Measurements from ENCODE around the gene CYTH3. TPM values are rescaled to one million over a fixed set of nuclear protein-coding genes. Genes with fewer than 3 reads are reported as not detected.

The CYTH3 gene
- total and polyA plus RNA-seq, 2 of the 4 experiments (the other 2 are of a cell fraction) = 14.2 to 34.8 TPM

DNA sequence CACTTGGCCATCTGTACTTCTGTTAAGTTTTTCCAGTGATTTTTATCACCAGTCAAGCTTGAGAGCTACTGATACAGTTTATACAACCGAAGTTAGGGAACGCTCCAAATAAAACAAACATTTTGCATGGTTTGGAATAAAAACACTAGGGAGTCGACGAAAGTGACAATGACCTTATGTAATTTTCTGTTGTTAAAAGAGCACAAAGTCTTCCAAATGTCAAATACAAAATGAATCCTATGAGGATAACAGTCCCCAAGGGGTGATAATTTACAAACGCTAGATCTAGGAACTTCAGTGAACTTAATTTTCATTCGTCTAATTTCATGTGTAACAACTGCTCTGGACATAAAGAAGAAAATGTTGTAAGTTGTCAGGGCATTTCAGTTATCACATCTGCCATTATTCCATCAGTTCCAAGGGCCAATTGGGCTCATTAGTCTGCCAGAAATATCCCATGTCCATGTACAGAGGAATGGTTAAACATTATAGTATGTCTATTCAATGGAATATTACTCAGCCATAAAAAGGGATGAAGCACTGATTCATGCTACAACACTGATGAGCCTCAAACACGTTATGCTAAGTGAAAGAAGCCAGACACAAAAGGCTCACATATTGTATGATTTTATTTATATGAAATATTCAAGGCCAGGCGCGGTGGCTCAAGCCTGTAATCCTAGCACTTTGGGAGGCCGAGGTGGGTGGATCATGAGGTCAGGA lies 38.0 kb upstream of the CYTH3 start:
- no peak for ATAC-seq (ENCODE audit: low read depth)
- Histone ChIP-seq H3K56ac (ENCODE audit: extremely low read depth, insufficient read depth, low read length) (no peak overlapping the region), H4K5ac (ENCODE audit: low read depth, low read length) (no peak overlapping the region), H3K79me1 (ENCODE audit: low read depth in 1 of 2, low read length in 2 of 2) (no peaks in the 10 kb centered on the region), H4K8ac (ENCODE audit: low read depth in 2 of 2, low read length in 2 of 2) (no peak overlapping the region), H2BK20ac (ENCODE audit: low read depth, low read length) (no peak overlapping the region), H3K4ac (ENCODE audit: low read depth, low read length) (no peak overlapping the region), H2BK120ac (ENCODE audit: low read depth, low read length) (no peak overlapping the region), H3K4me3 (ENCODE audit: insufficient read depth, low read depth, low read length) (no peak overlapping the region), H3K9me3 (ENCODE audit: control insufficient read depth, insufficient read depth, low read length) (no peaks in the 10 kb centered on the region), H2AK5ac (ENCODE audit: low read depth, low read length) (no peak overlapping the region), H3K18ac (ENCODE audit: low read depth, low read length) (no peak overlapping the region), H4K91ac (ENCODE audit: insufficient read depth, low read depth, low read length) (no peak overlapping the region), H3K27me3 (ENCODE audit: control insufficient read depth, insufficient read depth, low read length) (no peaks in the 10 kb centered on the region), H3K9ac (ENCODE audit: low read depth, low read length) (no peak overlapping the region), H2BK15ac (ENCODE audit: low read depth, low read length) (no peak overlapping the region), H3K9me1 (ENCODE audit: insufficient read depth, low read length) (0 out of 2 replicates have a peak, but pooled peaks cover 3% of the 10 kb centered on the region), H3K4me1 (ENCODE audit: control insufficient read depth, insufficient read depth, low read length) (peaks cover 6% of the 10 kb centered on the region), H2AFZ (replicated peaks; ENCODE audit: low read length, poor library complexity) (no peak overlapping the region), H3K36me3 (ENCODE audit: control insufficient read depth, insufficient read depth, low read length) (no peaks in the 10 kb centered on the region), H2BK5ac (ENCODE audit: low read depth, low read length, poor library complexity, severe bottlenecking) (no peak overlapping the region), H3K4me2 (ENCODE audit: low read depth, low read length) (no peak overlapping the region), H3K23ac (ENCODE audit: low read depth, low read length) (no peak overlapping the region), H4K20me1 (ENCODE audit: insufficient read depth, low read length) (no peaks in the 10 kb centered on the region), H3K14ac (replicated peaks; ENCODE audit: low read depth, low read length) (no peak overlapping the region), H2AK9ac (replicated peaks; ENCODE audit: low read depth, low read length, poor library complexity) (no peak overlapping the region), H3K27ac (ENCODE audit: insufficient read depth, low read length) (no peak overlapping the region)
- no peak for TF ChIP-seq CHD1 (IDR thresholded peaks at IDR 0.05; ENCODE audit: low read depth, low read length)
- no peak for TF ChIP-seq RCOR1 (IDR thresholded peaks at IDR 0.05; ENCODE audit: insufficient replicate concordance, low read length)
- no CpG with 5 or more reads among the region's 10 CpGs for WGBS, 2 experiments (ENCODE audit: extremely low coverage in 2 of 2, insufficient read length in 1 of 2)
- ChIA-PET POLR2A (ENCODE audit: unreplicated experiment) (no interaction called here), CTCF (no interaction called here)
- in situ Hi-C loops (cut with MboI; ENCODE audit: low sequenced_read_pairs) (no loop called here), intact Hi-C loops (cut with micrococcal nuclease) (no loop called here), dilution Hi-C loops (cut with HindIII; ENCODE audit: low sequenced_read_pairs, unreplicated experiment) (no loop called here)
- DNase-seq = no peak
- no TSS peak for BruUV-seq (replicated peaks)
